Amygdala (tissue), 56 donors: ENCODE data around the gene TBX2.
A peak's percentile ranks its signal among the peaks of the same experiment; 100 is the strongest.

Experiments used
- DNase-seq, 56 donors: peaks; one replicate each; lab custom pipeline; 2025; lab: John Stamatoyannopoulos, UW

Gene TBX2

GRCh38 chr17:61400066-61400716 lies 548 bp downstream of the TBX2 start:
- DNase-seq, result no peak

GRCh38 chr17:61400717-61401388 lies 1.2 kb downstream of the TBX2 start:
- DNase-seq, result no peak

GRCh38 chr17:61401389-61402072 lies 1.9 kb downstream of the TBX2 start:
- no peak for DNase-seq

GRCh38 chr17:61402073-61402541 lies 2.5 kb downstream of the TBX2 start:
- no peak for DNase-seq

- no peak for DNase-seq
These were observed 3.5 kb downstream of the TBX2 start for GRCh38 chr17:61402978-61403800.

GRCh38 chr17:61403801-61404662 lies 4.4 kb downstream of the TBX2 start:
- DNase-seq, result no peak

GRCh38 chr17:61404663-61404912 lies 4.9 kb downstream of the TBX2 start:
- DNase-seq, result no peak

- DNase-seq, result no peak
These were observed 5.5 kb downstream of the TBX2 start for GRCh38 chr17:61404913-61405685.

- DNase-seq, result no peak
These were observed 6.3 kb downstream of the TBX2 start for GRCh38 chr17:61405686-61406536.

- no peak for DNase-seq
These were observed 6.8 kb downstream of the TBX2 start for GRCh38 chr17:61406537-61406845.

GRCh38 chr17:61406971-61407911 lies 7.6 kb downstream of the TBX2 start:
- DNase-seq, result no peak

GRCh38 chr17:61408151-61409041 lies 8.8 kb downstream of the TBX2 start:
- no peak for DNase-seq

- DNase-seq, result peak in 16 of 56 donors; percentile 9 to 58 (median 18)
These were observed 9.9 kb downstream of the TBX2 start for GRCh38 chr17:61409301-61410112.

- DNase-seq, result peak in 41 of 56 donors; percentile 6 to 81 (median 41)
These were observed 10.7 kb downstream of the TBX2 start for GRCh38 chr17:61410141-61411010.

GRCh38 chr17:61411011-61411260 lies 11.3 kb downstream of the TBX2 start:
- peak in 1 of 56 donors; percentile 14 for DNase-seq
